ENCODE results near the gene DMPK. TPM values are rescaled to one million over a fixed set of nuclear protein-coding genes. Genes with fewer than 3 reads are reported as not detected.
A peak's percentile ranks its signal among the peaks of the same experiment; 100 is the strongest.

Gene DMPK
- total and polyA plus RNA-seq, 4 donors = 16.5 to 155 (median 74.0) TPM

GRCh38 chr19:45771311-45771933, 10.9 kb downstream of the DMPK start:
- DNase-seq (ENCODE audit: low read depth in 4 of 6, low spot score in 6 of 6) = no peak
- peak overlapping the region; percentile 86 for H3K27ac ChIP-seq (ENCODE audit: low read depth, low read length)
- peaks cover 44% of the 10 kb centered on the region for H3K4me1 ChIP-seq (ENCODE audit: control insufficient read depth, insufficient read depth, low read length)
- WGBS (ENCODE audit: insufficient coverage) = 83% methylated on average over 41 of the region's 46 CpGs
- H3K27me3 ChIP-seq (ENCODE audit: control insufficient read depth, insufficient read depth, low read length) = peaks cover 19% of the 10 kb centered on the region
- no peaks in the 10 kb centered on the region for H3K9me3 ChIP-seq (ENCODE audit: control insufficient read depth, insufficient read depth, low read length)
- peaks cover 49% of the 10 kb centered on the region for H3K36me3 ChIP-seq (ENCODE audit: control insufficient read depth, insufficient read depth, low read length)
- H3K4me3 ChIP-seq (ENCODE audit: low read depth, low read length) = no peak overlapping the region

- Histone ChIP-seq H3K4me3 (ENCODE audit: low read depth, low read length) (peak overlapping the region; percentile 75), H3K27ac (ENCODE audit: low read depth, low read length) (peak overlapping the region; percentile 99), H3K36me3 (ENCODE audit: control insufficient read depth, insufficient read depth, low read length) (peaks cover 56% of the 10 kb centered on the region), H3K27me3 (ENCODE audit: control insufficient read depth, insufficient read depth, low read length) (peaks cover 27% of the 10 kb centered on the region), H3K4me1 (ENCODE audit: control insufficient read depth, insufficient read depth, low read length) (peaks cover 54% of the 10 kb centered on the region), H3K9me3 (ENCODE audit: control insufficient read depth, insufficient read depth, low read length) (no peaks in the 10 kb centered on the region)
- DNase-seq (ENCODE audit: low read depth in 4 of 6, low spot score in 6 of 6) = peak; percentile 77 to 98 (median 88)
- 2% methylated on average over 79 of the region's 79 CpGs for WGBS (ENCODE audit: insufficient coverage)
These were observed 11.8 kb downstream of the DMPK start for GRCh38 chr19:45770192-45771101.

- H3K9me3 ChIP-seq (ENCODE audit: control insufficient read depth, insufficient read depth, low read length) = no peaks in the 10 kb centered on the region
- H3K4me1 ChIP-seq (ENCODE audit: control insufficient read depth, insufficient read depth, low read length) = peaks cover 61% of the 10 kb centered on the region
- H3K36me3 ChIP-seq (ENCODE audit: control insufficient read depth, insufficient read depth, low read length) = peaks cover 56% of the 10 kb centered on the region
- peak in 2 of 6 donors; percentile 73 to 74 for DNase-seq (ENCODE audit: low read depth in 4 of 6, low spot score in 6 of 6)
- peak overlapping the region; percentile 75 for H3K4me3 ChIP-seq (ENCODE audit: low read depth, low read length)
- H3K27me3 ChIP-seq (ENCODE audit: control insufficient read depth, insufficient read depth, low read length) = peaks cover 27% of the 10 kb centered on the region
- WGBS (ENCODE audit: insufficient coverage) = under 1% methylated on average over 28 of the region's 28 CpGs
- peak overlapping the region; percentile 99 for H3K27ac ChIP-seq (ENCODE audit: low read depth, low read length)
These were observed 12.5 kb downstream of the DMPK start for GRCh38 chr19:45769821-45770191.

GRCh38 chr19:45768984-45769782, 13.1 kb downstream of the DMPK start, which contains the start of gene SIX5:
Gene SIX5, minus strand, starts transcription at chr19:45769252. Its CDS starts 408 bp downstream, at chr19:45768844.
- H3K36me3 ChIP-seq (ENCODE audit: control insufficient read depth, insufficient read depth, low read length) = peaks cover 52% of the 10 kb centered on the region
- H3K27ac ChIP-seq (ENCODE audit: low read depth, low read length) = peak within 1 kb of the TSS; percentile 99
- H3K4me3 ChIP-seq (ENCODE audit: low read depth, low read length) = peak within 1 kb of the TSS; percentile 75
- H3K9me3 ChIP-seq (ENCODE audit: control insufficient read depth, insufficient read depth, low read length) = no peaks in the 10 kb centered on the region
- H3K27me3 ChIP-seq (ENCODE audit: control insufficient read depth, insufficient read depth, low read length) = peaks cover 27% of the 10 kb centered on the region
- H3K4me1 ChIP-seq (ENCODE audit: control insufficient read depth, insufficient read depth, low read length) = peaks cover 67% of the 10 kb centered on the region
- peak; percentile 92 to 99 (median 96) for DNase-seq (ENCODE audit: low read depth in 4 of 6, low spot score in 6 of 6)
- under 1% methylated on average over 69 of the region's 70 CpGs for WGBS (ENCODE audit: insufficient coverage)

- WGBS (ENCODE audit: insufficient coverage) = 0% methylated on average over 31 of the region's 33 CpGs
- Histone ChIP-seq H3K4me3 (ENCODE audit: low read depth, low read length) (peak overlapping the region; percentile 75), H3K9me3 (ENCODE audit: control insufficient read depth, insufficient read depth, low read length) (no peaks in the 10 kb centered on the region), H3K27me3 (ENCODE audit: control insufficient read depth, insufficient read depth, low read length) (peaks cover 32% of the 10 kb centered on the region), H3K27ac (ENCODE audit: low read depth, low read length) (peak overlapping the region; percentile 98), H3K4me1 (ENCODE audit: control insufficient read depth, insufficient read depth, low read length) (peaks cover 72% of the 10 kb centered on the region), H3K36me3 (ENCODE audit: control insufficient read depth, insufficient read depth, low read length) (peaks cover 47% of the 10 kb centered on the region)
- DNase-seq (ENCODE audit: low read depth in 4 of 6, low spot score in 6 of 6) = no peak
These were observed 13.7 kb downstream of the DMPK start for GRCh38 chr19:45768655-45768983.

- Histone ChIP-seq H3K27me3 (ENCODE audit: control insufficient read depth, insufficient read depth, low read length) (peaks cover 32% of the 10 kb centered on the region), H3K4me3 (ENCODE audit: low read depth, low read length) (peak overlapping the region; percentile 67), H3K9me3 (ENCODE audit: control insufficient read depth, insufficient read depth, low read length) (no peaks in the 10 kb centered on the region), H3K36me3 (ENCODE audit: control insufficient read depth, insufficient read depth, low read length) (peaks cover 43% of the 10 kb centered on the region), H3K4me1 (ENCODE audit: control insufficient read depth, insufficient read depth, low read length) (peaks cover 76% of the 10 kb centered on the region), H3K27ac (ENCODE audit: low read depth, low read length) (peak overlapping the region; percentile 98)
- WGBS (ENCODE audit: insufficient coverage) = under 1% methylated on average over 102 of the region's 102 CpGs
- peak in 2 of 6 donors; percentile 57 to 79 for DNase-seq (ENCODE audit: low read depth in 4 of 6, low spot score in 6 of 6)
These were observed 14.2 kb downstream of the DMPK start for GRCh38 chr19:45767881-45768654.

- Histone ChIP-seq H3K9me3 (ENCODE audit: control insufficient read depth, insufficient read depth, low read length) (no peaks in the 10 kb centered on the region), H3K4me3 (ENCODE audit: low read depth, low read length) (peak overlapping the region; percentile 67), H3K27ac (ENCODE audit: low read depth, low read length) (peak overlapping the region; percentile 98), H3K4me1 (ENCODE audit: control insufficient read depth, insufficient read depth, low read length) (peaks cover 76% of the 10 kb centered on the region), H3K27me3 (ENCODE audit: control insufficient read depth, insufficient read depth, low read length) (peaks cover 32% of the 10 kb centered on the region), H3K36me3 (ENCODE audit: control insufficient read depth, insufficient read depth, low read length) (peaks cover 36% of the 10 kb centered on the region)
- 4% methylated on average over 31 of the region's 31 CpGs for WGBS (ENCODE audit: insufficient coverage)
- DNase-seq (ENCODE audit: low read depth in 4 of 6, low spot score in 6 of 6) = peak in 1 of 6 donors; percentile 65
These were observed 14.8 kb downstream of the DMPK start for GRCh38 chr19:45767410-45767880.

GRCh38 chr19:45766869-45767346, 15.4 kb downstream of the DMPK start:
- Histone ChIP-seq H3K27ac (ENCODE audit: low read depth, low read length) (peak overlapping the region; percentile 98), H3K9me3 (ENCODE audit: control insufficient read depth, insufficient read depth, low read length) (no peaks in the 10 kb centered on the region), H3K27me3 (ENCODE audit: control insufficient read depth, insufficient read depth, low read length) (peaks cover 32% of the 10 kb centered on the region), H3K4me3 (ENCODE audit: low read depth, low read length) (peak overlapping the region; percentile 67), H3K4me1 (ENCODE audit: control insufficient read depth, insufficient read depth, low read length) (peaks cover 76% of the 10 kb centered on the region), H3K36me3 (ENCODE audit: control insufficient read depth, insufficient read depth, low read length) (peaks cover 31% of the 10 kb centered on the region)
- no peak for DNase-seq (ENCODE audit: low read depth in 4 of 6, low spot score in 6 of 6)
- 28% methylated on average over 24 of the region's 24 CpGs for WGBS (ENCODE audit: insufficient coverage)

Measured in spinal cord (tissue), 10 donors.